Endothelial cell of umbilical vein (primary cell): ENCODE measurements around the gene ZNF385B. TPM values are rescaled to one million over a fixed set of nuclear protein-coding genes. Genes with fewer than 3 reads are reported as not detected.

Source experiments
- BruUV-seq: library from RNA; stranded (reverse); fragments of 400-500 nt; replicated peaks from 2 replicates; lab custom pipeline; 2021; lab: Mats Ljungman, UMichigan
- CTCF ChIA-PET: fragments of 300-600, 350-600 bp; sonication (Branson Sonifier 250); formaldehyde crosslinking; loops from one replicate; lab custom pipeline; 2021; ENCODE audit warnings: antibody characterized with exemption, inconsistent platforms; lab: Charles Lee
- POLR2A ChIA-PET: fragments of 300-600, 350-600 bp; sonication (Branson Sonifier 250); formaldehyde crosslinking; loops from one replicate; lab custom pipeline; 2021; ENCODE audit warnings: antibody characterized with exemption, inconsistent platforms; lab: Charles Lee
- DNase-seq: peaks from one replicate; pipeline ENCODE4 v3.0.0-alpha.2; 2011; ENCODE audit warnings: low read depth, low spot score
- FAIRE-seq: peaks from 2 replicates; lab custom pipeline; 2011; peaks lifted over from hg19 to GRCh38; lab: Jason Lieb, UNC
- H2AFZ ChIP-seq: 2 replicates; pipeline ENCODE4 v1.6.0; 2012; ENCODE audit warnings: low read depth, low read length, control low read depth, inconsistent platforms
- H3K27ac ChIP-seq: 2 replicates; pipeline ENCODE4 v1.5.1; 2011; ENCODE audit warnings: low read depth, mild to moderate bottlenecking, control low read depth, low read length, moderate library complexity; ENCODE audit not compliant: insufficient read depth
- H3K27me3 ChIP-seq, 2 experiments: 2 replicates each; pipeline versions ENCODE4 v1.6.0 to v1.6.1; 2011; ENCODE audit warnings: low read length in 2 of 2, mixed read lengths in 1 of 2; ENCODE audit not compliant: control insufficient read depth in 2 of 2, insufficient read depth in 2 of 2
- H3K36me3 ChIP-seq, 2 experiments: 2 replicates in 1 of 2; 3 replicates in 1 of 2; pipeline ENCODE4 v1.5.1; 2011; ENCODE audit warnings: low read length in 2 of 2, mild to moderate bottlenecking in 1 of 2, moderate library complexity in 1 of 2; ENCODE audit not compliant: control insufficient read depth in 2 of 2, insufficient read depth in 2 of 2; ENCODE audit errors: extremely low read depth in 1 of 2
- H3K4me1 ChIP-seq: 3 replicates; pipeline ENCODE4 v1.5.1; 2011; ENCODE audit warnings: mild to moderate bottlenecking, low read length; ENCODE audit not compliant: control insufficient read depth, insufficient read depth; ENCODE audit errors: extremely low read depth
- H3K4me2 ChIP-seq: 2 replicates; pipeline ENCODE4 v1.6.1; 2011; ENCODE audit warnings: low read length, control low read depth, mixed read lengths; ENCODE audit not compliant: insufficient read depth
- H3K4me3 ChIP-seq, 3 experiments: fragments of 200-600 bp in 1 of 3; sonication (generic), shearing (Covaris generic) in 1 of 3; replicated peaks in 1 of 3; 2 replicates each; pipeline ENCODE4 v1.5.1; 2011 to 2016; ENCODE audit warnings: control low read depth in 3 of 3, low read length in 3 of 3, mild to moderate bottlenecking in 2 of 3, inconsistent platforms in 1 of 3, low read depth in 1 of 3, moderate library complexity in 1 of 3; ENCODE audit not compliant: insufficient read depth in 1 of 3
- H3K79me2 ChIP-seq: 2 replicates; pipeline ENCODE4 v1.6.0; 2012; ENCODE audit warnings: low read length, inconsistent platforms; ENCODE audit not compliant: control insufficient read depth, insufficient read depth
- H3K9ac ChIP-seq: replicated peaks from 2 replicates; pipeline ENCODE3; 2011; ENCODE audit warnings: low read length, control low read depth; ENCODE audit not compliant: insufficient read depth; ENCODE audit errors: extremely low read depth
- H3K9me1 ChIP-seq: replicated peaks from 3 replicates; pipeline ENCODE4 v1.6.0; 2011; ENCODE audit warnings: mild to moderate bottlenecking, low read length; ENCODE audit not compliant: control insufficient read depth, insufficient read depth; ENCODE audit errors: extremely low read depth
- H3K9me3 ChIP-seq: replicated peaks from 2 replicates; pipeline ENCODE4 v1.5.1; 2012; ENCODE audit warnings: low read length, inconsistent platforms; ENCODE audit not compliant: control insufficient read depth, insufficient read depth
- H4K20me1 ChIP-seq: replicated peaks from 2 replicates; pipeline ENCODE3; 2011; ENCODE audit warnings: mild to moderate bottlenecking, low read length; ENCODE audit not compliant: control insufficient read depth, insufficient read depth; ENCODE audit errors: extremely low read depth
- EZH2 ChIP-seq: IDR thresholded peaks from 2 replicates; pipeline ENCODE4 v1.6.1; 2012; ENCODE audit warnings: borderline replicate concordance, low read depth, mild to moderate bottlenecking, moderate library complexity, low read length, inconsistent platforms; ENCODE audit not compliant: severe bottlenecking
- FOS ChIP-seq: IDR thresholded peaks from 2 replicates; pipeline ENCODE4 v1.6.1; 2011; ENCODE audit warnings: mild to moderate bottlenecking, low read length, moderate library complexity, borderline replicate concordance; ENCODE audit not compliant: insufficient read depth
- GATA2 ChIP-seq: IDR thresholded peaks from 2 replicates; pipeline ENCODE4 v1.7.0; 2011; ENCODE audit warnings: low read depth, mild to moderate bottlenecking, moderate library complexity, mixed read lengths, low read length; ENCODE audit not compliant: insufficient read length, insufficient read depth
- JUN ChIP-seq: IDR thresholded peaks from 2 replicates; pipeline ENCODE4 v1.6.1; 2011; ENCODE audit warnings: borderline replicate concordance, low read depth; ENCODE audit not compliant: insufficient read length, insufficient read depth
- MAX ChIP-seq: IDR thresholded peaks from 2 replicates; pipeline ENCODE4 v1.6.1; 2011; ENCODE audit not compliant: insufficient read depth, insufficient read length
- MYC ChIP-seq: IDR thresholded peaks from one replicate; pipeline ENCODE4 v1.6.1; 2011; ENCODE audit warnings: mild to moderate bottlenecking, low read depth, low read length
- POLR2A ChIP-seq: IDR thresholded peaks from 2 replicates; pipeline ENCODE4 v1.6.1; 2012; ENCODE audit warnings: low read depth, mild to moderate bottlenecking, control low read depth, low read length
- POLR2AphosphoS5 ChIP-seq: IDR thresholded peaks from 2 replicates; pipeline ENCODE4 v1.6.1; 2012; ENCODE audit warnings: low read depth, mild to moderate bottlenecking, control low read depth, low read length, moderate library complexity; ENCODE audit not compliant: insufficient read depth
- dilution Hi-C: fragments of 300-500 bp; cut with MboI; formaldehyde crosslinking; loops from one replicate; pipeline ENCODE4 v1.15.0; 2019; ENCODE audit warnings: low sequenced_read_pairs; ENCODE audit not compliant: extremely low pct_ligation_motif_present
- intact Hi-C: fragments of 100-400 bp; cut with micrococcal nuclease; formaldehyde crosslinking; loops from one replicate; pipeline ENCODE4 v1.10.0; 2022
- polyA plus RNA-seq, 4 experiments: library from polyadenylated mRNA; depleted of rRNA in 3 of 4; stranded (reverse) in 3 of 4; unstranded in 1 of 4; fragments of >200 nt; gene quantifications; 2 replicates each; pipeline versions ENCODE4 v1.2.1 to v1.2.3, GENCODE V29; 2011 to 2012; ENCODE audit warnings: missing spikeins in 1 of 4
- total RNA-seq: library from RNA; stranded (reverse); gene quantifications from 2 replicates; pipeline ENCODE4 v1.2.3, GENCODE V29; 2021
- TF ChIP-seq, protein P1 (sequence below), 2 donors: IDR thresholded peaks; 1 replicate in 1 of 2; 2 replicates in 1 of 2; pipeline ENCODE4 v1.5.1; 2011; ENCODE audit warnings: low read length in 2 of 2, mild to moderate bottlenecking in 2 of 2, moderate library complexity in 2 of 2, control low read depth in 1 of 2, inconsistent platforms in 1 of 2, low read depth in 1 of 2; ENCODE audit not compliant: insufficient read depth in 1 of 2; ENCODE audit errors: extremely low read depth in 1 of 2

Gene ZNF385B
- total and polyA plus RNA-seq, 2 donors (not counting 3 experiments of a cell fraction or from before 2014, with no cell fraction given) = not detected

DNA sequence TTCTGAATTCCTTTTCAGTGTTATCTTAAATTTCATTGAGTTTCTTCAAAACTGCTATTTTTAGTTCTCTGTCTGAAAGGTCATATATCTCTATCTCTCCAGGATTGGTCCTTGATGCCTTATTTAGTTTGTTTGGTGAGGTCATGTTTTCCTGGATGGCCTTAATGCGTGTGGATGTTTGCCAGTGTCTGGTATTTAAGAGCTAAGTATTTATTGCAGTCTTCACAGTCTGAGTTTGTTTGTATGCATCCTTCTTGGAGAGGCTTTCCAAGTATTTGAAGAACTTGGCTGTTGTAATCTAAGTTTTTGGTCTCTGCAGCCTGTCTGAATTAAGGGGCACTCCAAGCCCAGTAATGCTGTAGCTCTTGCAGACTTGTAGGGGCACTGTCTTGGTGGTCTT, 249.3 kb downstream of the ZNF385B start:
- BruUV-seq = no TSS peak
- H4K20me1 ChIP-seq = no peaks in the 10 kb centered on the region
- no peaks in the 10 kb centered on the region for H3K4me1 ChIP-seq
- no peak overlapping the region for H3K27ac ChIP-seq
- dilution Hi-C loops = no loop called here
- no peaks in the 10 kb centered on the region for H3K79me2 ChIP-seq
- no peak overlapping the region for H3K4me3 ChIP-seq
- no peaks in the 10 kb centered on the region for H3K9me3 ChIP-seq
- no peak overlapping the region for H3K9ac ChIP-seq
- H3K4me2 ChIP-seq = no peak overlapping the region
- H3K36me3 ChIP-seq = no peaks in the 10 kb centered on the region
- FAIRE-seq (no peak), DNase-seq (no peak)
- TF ChIP-seq, protein P1, sequence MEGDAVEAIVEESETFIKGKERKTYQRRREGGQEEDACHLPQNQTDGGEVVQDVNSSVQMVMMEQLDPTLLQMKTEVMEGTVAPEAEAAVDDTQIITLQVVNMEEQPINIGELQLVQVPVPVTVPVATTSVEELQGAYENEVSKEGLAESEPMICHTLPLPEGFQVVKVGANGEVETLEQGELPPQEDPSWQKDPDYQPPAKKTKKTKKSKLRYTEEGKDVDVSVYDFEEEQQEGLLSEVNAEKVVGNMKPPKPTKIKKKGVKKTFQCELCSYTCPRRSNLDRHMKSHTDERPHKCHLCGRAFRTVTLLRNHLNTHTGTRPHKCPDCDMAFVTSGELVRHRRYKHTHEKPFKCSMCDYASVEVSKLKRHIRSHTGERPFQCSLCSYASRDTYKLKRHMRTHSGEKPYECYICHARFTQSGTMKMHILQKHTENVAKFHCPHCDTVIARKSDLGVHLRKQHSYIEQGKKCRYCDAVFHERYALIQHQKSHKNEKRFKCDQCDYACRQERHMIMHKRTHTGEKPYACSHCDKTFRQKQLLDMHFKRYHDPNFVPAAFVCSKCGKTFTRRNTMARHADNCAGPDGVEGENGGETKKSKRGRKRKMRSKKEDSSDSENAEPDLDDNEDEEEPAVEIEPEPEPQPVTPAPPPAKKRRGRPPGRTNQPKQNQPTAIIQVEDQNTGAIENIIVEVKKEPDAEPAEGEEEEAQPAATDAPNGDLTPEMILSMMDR (IDR thresholded peaks at IDR 0.05; ENCODE audit: extremely low read depth in 1 of 2, insufficient read depth in 1 of 2, low read depth in 1 of 2, low read length in 2 of 2) = no peak
- TF ChIP-seq MYC (no peak), POLR2AphosphoS5 (no peak), FOS (no peak), MAX (no peak), JUN (no peak), EZH2 (no peak), GATA2 (no peak), POLR2A (no peak)
- H3K27me3 ChIP-seq = no peaks in the 10 kb centered on the region
- ChIA-PET POLR2A (no interaction called here), CTCF (no interaction called here)
- H3K9me1 ChIP-seq = no peaks in the 10 kb centered on the region
- no peak overlapping the region for H2AFZ ChIP-seq
- intact Hi-C loops = no loop called here
